GM12872 (cell line): ENCODE data around the gene ATAD5.

Experiments used
- CTCF ChIP-seq: IDR thresholded peaks from 3 replicates; pipeline ENCODE4 v1.5.1; 2011; ENCODE audit warnings: low read depth, mild to moderate bottlenecking, low read length, moderate library complexity; ENCODE audit not compliant: insufficient read depth

The ATAD5 gene

GRCh38 chr17:30864636-30865035 lies 32.9 kb downstream of the ATAD5 start:
- no peak for TF ChIP-seq CTCF

- no peak for TF ChIP-seq CTCF
These were observed 37.2 kb downstream of the ATAD5 start for GRCh38 chr17:30869005-30869404.

- no peak for TF ChIP-seq CTCF
These were observed 54.4 kb downstream of the ATAD5 start for GRCh38 chr17:30886187-30886586.

- TF ChIP-seq CTCF, result no peak
These were observed 62.5 kb downstream of the ATAD5 start for GRCh38 chr17:30894236-30894635.

- TF ChIP-seq CTCF, result no peak
These were observed 65.5 kb downstream of the ATAD5 start for GRCh38 chr17:30897311-30897710.

- TF ChIP-seq CTCF, result no peak
These were observed 74.0 kb downstream of the ATAD5 start for GRCh38 chr17:30905742-30906100.

- no peak for TF ChIP-seq CTCF
These were observed 74.5 kb downstream of the ATAD5 start, which contains the start of gene TEFM for GRCh38 chr17:30906101-30906911. TEFM (minus strand) TSS chr17:30906238; CDS start chr17:30906198, 40 bp downstream.
